Measurements from ENCODE around the gene EDA2R.

GRCh38 chrX:66635360-66635759, 3.5 kb downstream of the EDA2R start:
- TF ChIP-seq POLR2A (IDR thresholded peaks at IDR 0.05): no peak
- no peak for TF ChIP-seq CTCF (IDR thresholded peaks at IDR 0.05)
- TF ChIP-seq POLR2AphosphoS5 (IDR thresholded peaks at IDR 0.05): no peak

Measured in breast epithelium (tissue), 3 donors.